HEK293T (cell line): ENCODE measurements around the gene CD300LF.

Experiments
- CTCF ChIA-PET: fragments of 350-600 bp; formaldehyde crosslinking; extraction: SDS; loops from one replicate; lab custom pipeline; 2021; ENCODE audit warnings: antibody characterized with exemption, inconsistent platforms; lab: Yijun Ruan, JAX
- POLR2A ChIA-PET: fragments of 350-600 bp; formaldehyde crosslinking; extraction: SDS; loops from one replicate; lab custom pipeline; 2020; ENCODE audit warnings: antibody characterized with exemption, inconsistent platforms; lab: Yijun Ruan, JAX
- DNase-seq: peaks from one replicate; pipeline ENCODE4 v3.0.0; 2012; ENCODE audit warnings: mixed read lengths; ENCODE audit errors: extremely low spot score
- ARNT ChIP-seq: fragments of 450-650 bp; IDR thresholded peaks from 2 replicates; pipeline ENCODE4 v1.6.1; 2017; ENCODE audit warnings: mild to moderate bottlenecking
- BHLHE40 ChIP-seq: fragments of 450-650 bp; IDR thresholded peaks from 2 replicates; pipeline ENCODE4 v1.6.1; 2016; ENCODE audit warnings: mild to moderate bottlenecking, moderate library complexity, borderline replicate concordance
- CTBP1 ChIP-seq: fragments of 450-650 bp; IDR thresholded peaks from 2 replicates; pipeline ENCODE4 v1.6.1; 2016; ENCODE audit warnings: borderline replicate concordance
- ELF4 ChIP-seq: fragments of 450-650 bp; IDR thresholded peaks from 2 replicates; pipeline ENCODE4 v1.6.1; 2017; ENCODE audit warnings: antibody characterized with exemption
- FOXA1 ChIP-seq: fragments of 450-650 bp; IDR thresholded peaks from 2 replicates; pipeline ENCODE4 v1.6.1; 2016; ENCODE audit warnings: mild to moderate bottlenecking
- FOXK2 ChIP-seq: fragments of 450-650 bp; IDR thresholded peaks from 2 replicates; pipeline ENCODE4 v1.6.1; 2016; ENCODE audit warnings: mild to moderate bottlenecking
- FOXM1 ChIP-seq: fragments of 450-650 bp; IDR thresholded peaks from 2 replicates; pipeline ENCODE4 v1.6.1; 2017; ENCODE audit warnings: mild to moderate bottlenecking, borderline replicate concordance
- HDGF ChIP-seq: fragments of 450-650 bp; IDR thresholded peaks from 2 replicates; pipeline ENCODE4 v1.6.1; 2017; ENCODE audit warnings: antibody characterized with exemption, borderline replicate concordance
- L3MBTL2 ChIP-seq: fragments of 450-650 bp; conservative IDR thresholded peaks from 2 replicates; pipeline ENCODE4 v1.6.1; 2016; ENCODE audit warnings: mild to moderate bottlenecking
- LEF1 ChIP-seq: fragments of 450-650 bp; IDR thresholded peaks from 2 replicates; pipeline ENCODE4 v1.6.1; 2017; ENCODE audit warnings: mild to moderate bottlenecking, borderline replicate concordance
- NFRKB ChIP-seq: fragments of 450-650 bp; IDR thresholded peaks from 2 replicates; pipeline ENCODE4 v1.6.1; 2016; ENCODE audit warnings: mild to moderate bottlenecking, moderate library complexity
- PKNOX1 ChIP-seq: fragments of 450-650 bp; IDR thresholded peaks from 2 replicates; pipeline ENCODE4 v1.6.1; 2016
- SP1 ChIP-seq: fragments of 450-650 bp; IDR thresholded peaks from 2 replicates; pipeline ENCODE4 v1.6.1; 2017
- SUZ12 ChIP-seq: fragments of 450-650 bp; IDR thresholded peaks from 2 replicates; pipeline ENCODE4 v1.6.1; 2016; ENCODE audit warnings: mild to moderate bottlenecking
- TARDBP ChIP-seq: fragments of 450-650 bp; IDR thresholded peaks from 2 replicates; pipeline ENCODE4 v1.6.1; 2016
- ZNF384 ChIP-seq: fragments of 450-650 bp; IDR thresholded peaks from 2 replicates; pipeline ENCODE4 v1.6.1; 2016

CD300LF gene

GRCh38 chr17:74733365-74734122, 20.8 kb upstream of the CD300LF start:
- CTCF ChIA-PET = no interaction called here
- POLR2A ChIA-PET = no interaction called here
- no peak for TF ChIP-seq ELF4
- TF ChIP-seq BHLHE40 = no peak
- no peak for TF ChIP-seq LEF1
- no peak for TF ChIP-seq L3MBTL2
- TF ChIP-seq ZNF384 = no peak
- no peak for TF ChIP-seq NFRKB
- TF ChIP-seq FOXA1 = no peak
- no peak for DNase-seq

- CTCF ChIA-PET = no interaction called here
- peak; percentile 67; the same call in 1 of the 2 replicates for TF ChIP-seq TARDBP
- TF ChIP-seq ZNF384 = no peak
- POLR2A ChIA-PET = no interaction called here
- no peak for DNase-seq
Observed at GRCh38 chr17:74732042-74732867, 19.5 kb upstream of the CD300LF start.

- ChIA-PET POLR2A (no interaction called here), CTCF (no interaction called here)
- DNase-seq = no peak
- TF ChIP-seq ARNT = no peak
Observed at GRCh38 chr17:74731347-74731605, 18.6 kb upstream of the CD300LF start.

GRCh38 chr17:74730491-74731346, 18.0 kb upstream of the CD300LF start:
- ChIA-PET CTCF (no interaction called here), POLR2A (no interaction called here)
- TF ChIP-seq ARNT (no peak), ZNF384 (no peak), HDGF (no peak), NFRKB (no peak), FOXA1 (no peak), PKNOX1 (no peak), SUZ12 (no peak), BHLHE40 (no peak), ELF4 (no peak), SP1 (no peak), CTBP1 (no peak), FOXK2 (no peak), L3MBTL2 (no peak), TARDBP (no peak), LEF1 (no peak), FOXM1 (no peak)
- DNase-seq = no peak

- ChIA-PET POLR2A (no interaction called here), CTCF (no interaction called here)
- DNase-seq = no peak
- TF ChIP-seq BHLHE40 (no peak), LEF1 (no peak), HDGF (no peak), FOXK2 (no peak), ZNF384 (no peak)
Observed at GRCh38 chr17:74729866-74730265, 17.1 kb upstream of the CD300LF start.

GRCh38 chr17:74729368-74729767, 16.6 kb upstream of the CD300LF start:
- CTCF ChIA-PET = no interaction called here
- POLR2A ChIA-PET = no interaction called here
- TF ChIP-seq PKNOX1 (no peak), NFRKB (no peak), CTBP1 (no peak), ZNF384 (no peak), FOXA1 (no peak), TARDBP (no peak), LEF1 (no peak), SP1 (no peak), ARNT (no peak), HDGF (no peak)

GRCh38 chr17:74728702-74729075, 16.0 kb upstream of the CD300LF start:
- no peak for DNase-seq
- ChIA-PET CTCF (no interaction called here), POLR2A (no interaction called here)
- no peak for TF ChIP-seq ELF4
- no peak for TF ChIP-seq SP1
- TF ChIP-seq ARNT = no peak
- no peak for TF ChIP-seq PKNOX1
- no peak for TF ChIP-seq L3MBTL2
- TF ChIP-seq CTBP1 = no peak
- TF ChIP-seq NFRKB = no peak
- TF ChIP-seq SUZ12 = no peak
- no peak for TF ChIP-seq TARDBP
- TF ChIP-seq ZNF384 = no peak
- TF ChIP-seq FOXK2 = no peak

More at GRCh38 chr17:74729368-74729767, 16.6 kb upstream of the CD300LF start:
- no peak for DNase-seq
